GM19463 (cell line): ENCODE measurements around the gene MUC2.
"Not testable (repeated sequence)": the region's sequence is repeated elsewhere in the genome, so short reads cannot be mapped to it uniquely, and the experiment has no call there.

Source experiments
- ATAC-seq: cut with Tn5 transposase; IDR thresholded peaks from one replicate; pipeline ENCODE4 v1.9.1; 2021; ENCODE audit warnings: mild to moderate bottlenecking, moderate library complexity; ENCODE audit not compliant: unreplicated experiment

The MUC2 gene

GRCh38 chr11:1102996-1103395, 28.3 kb downstream of the MUC2 start:
- ATAC-seq = no peak

DNA sequence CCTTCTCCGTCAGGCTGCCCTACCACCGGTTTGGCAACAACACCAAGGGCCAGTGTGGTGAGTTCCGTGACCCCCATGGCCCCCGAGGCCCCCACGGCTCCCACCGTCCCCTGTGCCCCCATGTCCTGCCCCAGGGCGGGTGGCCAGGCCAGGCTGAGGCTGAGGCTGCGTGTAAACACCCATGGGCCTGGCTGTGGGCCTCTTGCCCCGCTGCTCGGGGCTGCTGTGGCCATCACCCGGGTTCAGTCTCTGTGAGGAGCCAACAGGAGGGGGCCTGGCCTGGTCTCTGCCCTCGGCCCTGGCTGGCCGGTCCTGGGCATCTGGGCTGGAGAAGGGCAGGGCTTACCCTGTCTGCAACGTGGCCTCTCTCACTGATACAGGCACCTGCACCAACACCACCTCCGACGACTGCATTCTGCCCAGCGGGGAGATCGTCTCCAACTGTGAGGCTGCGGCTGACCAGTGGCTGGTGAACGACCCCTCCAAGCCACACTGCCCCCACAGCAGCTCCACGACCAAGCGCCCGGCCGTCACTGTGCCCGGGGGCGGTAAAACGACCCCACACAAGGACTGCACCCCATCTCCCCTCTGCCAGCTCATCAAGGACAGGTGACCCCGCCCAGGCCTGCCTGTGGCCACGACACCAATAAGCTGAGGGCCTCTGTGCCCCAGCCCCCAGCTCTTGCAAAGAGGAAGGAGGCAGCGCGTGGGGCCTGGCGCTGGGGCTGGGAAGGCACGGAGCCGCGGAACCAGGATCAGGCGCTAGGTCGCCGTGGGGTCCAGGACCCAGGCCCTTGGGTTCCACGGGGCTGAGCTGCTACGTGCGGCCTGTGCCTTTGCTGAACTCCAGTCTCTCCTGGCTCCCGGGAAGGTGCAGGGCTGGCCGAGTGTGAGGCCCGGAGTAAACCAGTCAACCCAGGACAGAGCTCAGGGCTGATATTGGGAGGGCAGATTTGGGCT, 29.0 kb downstream of the MUC2 start:
- no peak for ATAC-seq

GRCh38 chr11:1104411-1105182, 29.9 kb downstream of the MUC2 start:
- no peak for ATAC-seq

DNA sequence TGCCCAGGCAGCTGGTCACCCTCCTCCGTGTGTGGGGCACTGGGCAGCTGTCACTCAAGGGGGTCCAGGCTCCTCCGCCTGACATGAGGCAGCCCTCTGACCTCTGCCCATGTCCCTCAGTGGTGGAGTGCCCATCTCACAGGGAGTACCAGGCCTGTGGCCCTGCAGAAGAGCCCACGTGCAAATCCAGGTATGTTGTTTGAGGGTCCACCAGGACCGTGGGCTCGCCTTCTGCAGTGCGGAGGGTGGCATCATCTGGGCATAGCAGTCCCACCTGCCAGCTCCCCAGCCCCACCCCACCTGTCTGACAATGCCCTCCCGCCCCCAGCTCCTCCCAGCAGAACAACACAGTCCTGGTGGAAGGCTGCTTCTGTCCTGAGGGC, 30.5 kb downstream of the MUC2 start:
- no peak for ATAC-seq

- no peak for ATAC-seq
Measured at GRCh38 chr11:1106387-1106786, 31.7 kb downstream of the MUC2 start.

GRCh38 chr11:1107316-1108245, 32.9 kb downstream of the MUC2 start:
- no peak for ATAC-seq

DNA sequence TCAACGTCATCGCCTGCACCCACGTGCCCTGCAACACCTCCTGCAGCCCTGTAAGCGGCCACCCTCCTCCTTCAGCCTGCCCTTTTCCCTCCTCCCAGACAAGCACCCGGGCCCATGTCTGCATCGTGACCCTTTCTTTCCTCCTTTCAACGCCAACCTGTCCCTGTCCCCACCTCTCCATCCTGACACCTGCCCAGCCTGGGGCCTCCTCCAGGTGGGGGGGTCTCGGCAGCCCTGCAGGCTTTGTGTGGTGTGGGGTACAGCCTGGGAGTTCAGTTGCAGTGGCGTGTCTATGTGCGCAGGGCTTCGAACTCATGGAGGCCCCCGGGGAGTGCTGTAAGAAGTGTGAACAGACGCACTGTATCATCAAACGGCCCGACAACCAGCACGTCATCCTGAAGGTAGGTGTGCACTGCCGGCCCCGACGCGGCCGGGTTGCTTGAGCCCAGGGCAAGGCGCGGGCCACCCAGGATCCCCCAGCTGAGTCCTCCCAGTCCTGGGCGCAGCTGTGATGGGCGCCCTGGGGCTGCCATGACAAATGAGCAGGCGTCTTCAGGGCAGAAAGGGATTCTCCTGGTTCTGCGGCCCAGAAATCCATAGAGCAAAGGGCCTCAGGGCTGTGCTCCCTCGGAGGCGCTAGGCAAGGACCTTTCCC, 33.7 kb downstream of the MUC2 start:
- no peak for ATAC-seq

DNA sequence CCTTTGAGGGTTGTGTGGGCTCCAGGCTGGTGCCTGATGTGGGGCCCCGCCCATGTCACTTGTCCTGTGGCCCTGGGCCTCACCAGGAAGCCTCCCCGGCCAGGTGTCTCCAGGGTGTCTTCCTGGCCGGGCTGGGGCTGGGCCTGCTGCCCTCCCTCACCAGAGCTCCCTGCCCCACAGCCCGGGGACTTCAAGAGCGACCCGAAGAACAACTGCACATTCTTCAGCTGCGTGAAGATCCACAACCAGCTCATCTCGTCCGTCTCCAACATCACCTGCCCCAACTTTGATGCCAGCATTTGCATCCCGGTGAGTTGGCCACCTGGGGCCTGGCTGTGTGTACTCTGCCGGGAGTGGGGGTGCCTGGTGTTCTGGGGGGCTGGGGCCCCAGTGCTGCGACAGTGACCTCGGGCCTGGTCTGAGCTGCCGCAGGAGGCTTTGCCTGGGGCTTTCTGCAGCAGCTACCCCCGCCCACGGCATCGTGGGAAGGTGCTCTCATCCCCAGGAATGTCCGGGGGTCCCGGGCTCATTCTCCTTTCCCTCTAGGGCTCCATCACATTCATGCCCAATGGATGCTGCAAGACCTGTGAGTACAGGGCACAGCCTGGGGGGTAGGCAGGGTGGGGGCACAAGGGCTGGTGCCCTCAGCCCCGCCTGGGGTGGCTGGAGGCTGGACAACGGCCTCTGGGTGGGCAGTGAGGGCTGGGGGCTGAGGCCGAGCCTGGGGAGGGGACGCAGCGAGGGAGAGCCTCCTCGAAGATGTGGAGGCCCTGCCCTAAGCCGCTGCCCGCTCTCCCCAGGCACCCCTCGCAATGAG, 34.6 kb downstream of the MUC2 start:
- ATAC-seq = no peak

DNA sequence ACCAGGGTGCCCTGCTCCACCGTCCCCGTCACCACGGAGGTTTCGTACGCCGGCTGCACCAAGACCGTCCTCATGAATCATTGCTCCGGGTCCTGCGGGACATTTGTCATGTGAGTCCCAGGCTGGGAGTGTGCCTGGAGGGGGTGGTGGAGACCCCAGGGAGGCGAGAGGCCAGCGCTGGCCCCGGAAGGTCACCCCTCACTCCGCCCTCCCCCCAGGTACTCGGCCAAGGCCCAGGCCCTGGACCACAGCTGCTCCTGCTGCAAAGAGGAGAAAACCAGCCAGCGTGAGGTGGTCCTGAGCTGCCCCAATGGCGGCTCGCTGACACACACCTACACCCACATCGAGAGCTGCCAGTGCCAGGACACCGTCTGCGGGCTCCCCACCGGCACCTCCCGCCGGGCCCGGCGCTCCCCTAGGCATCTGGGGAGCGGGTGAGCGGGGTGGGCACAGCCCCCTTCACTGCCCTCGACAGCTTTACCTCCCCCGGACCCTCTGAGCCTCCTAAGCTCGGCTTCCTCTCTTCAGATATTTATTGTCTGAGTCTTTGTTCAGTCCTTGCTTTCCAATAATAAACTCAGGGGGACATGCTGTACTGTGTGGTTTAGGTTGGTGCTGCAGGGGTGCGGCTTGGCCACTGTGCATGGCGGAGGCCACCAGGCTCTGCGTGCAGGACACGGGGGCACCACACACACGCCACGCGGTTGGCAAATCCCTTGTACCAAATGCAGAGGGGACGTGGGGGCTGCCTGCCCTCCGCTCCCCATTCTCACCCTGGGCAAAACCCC, 35.4 kb downstream of the MUC2 start:
- no peak for ATAC-seq

- no peak for ATAC-seq
Measured at GRCh38 chr11:1111545-1112212, 37.0 kb downstream of the MUC2 start.

GRCh38 chr11:1112351-1113191, 37.9 kb downstream of the MUC2 start:
- ATAC-seq = no peak

GRCh38 chr11:1113405-1114201, 38.9 kb downstream of the MUC2 start:
- no peak for ATAC-seq

DNA sequence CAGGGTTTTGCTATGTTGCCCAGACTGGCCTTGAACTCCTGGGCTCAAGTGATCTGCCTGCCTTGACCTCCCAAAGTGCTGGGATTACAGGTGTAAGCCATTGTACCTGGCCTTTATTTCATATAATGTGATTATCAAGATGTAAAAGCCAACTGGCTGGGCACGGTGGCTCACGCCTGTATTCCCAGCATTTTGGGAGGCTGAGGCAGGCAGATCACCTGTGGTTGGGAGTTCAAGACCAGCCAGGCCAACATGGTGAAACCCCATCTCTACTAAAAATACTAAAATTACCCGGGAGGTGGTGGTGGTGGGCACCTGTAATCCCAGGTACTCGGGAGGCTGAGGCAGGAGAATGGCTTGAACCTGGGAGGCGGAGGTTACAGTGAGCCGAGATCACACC, 40.6 kb downstream of the MUC2 start:
- not testable (repeated sequence) for ATAC-seq

GRCh38 chr11:1116104-1116503, 41.4 kb downstream of the MUC2 start:
- no peak for ATAC-seq

- no peak for ATAC-seq
Measured at GRCh38 chr11:1116666-1117390, 42.2 kb downstream of the MUC2 start.

- ATAC-seq = no peak
Measured at GRCh38 chr11:1117992-1118391, 43.3 kb downstream of the MUC2 start.
